GM12865 (cell line): Measurements from ENCODE around the gene PLCL2.
A peak's percentile ranks its signal among the peaks of the same experiment; 100 is the strongest.

Experiments
- DNase-seq: peaks from one replicate; pipeline ENCODE4 v3.0.0; 2010; ENCODE audit warnings: low read depth
- H3K4me3 ChIP-seq: 2 replicates; pipeline ENCODE4 v1.5.1; 2011; ENCODE audit warnings: mild to moderate bottlenecking, low read depth, low read length, control low read depth
- TF ChIP-seq, protein P1 (sequence below): IDR thresholded peaks from 2 replicates; pipeline ENCODE4 v1.5.1; 2011; ENCODE audit warnings: low read length, control low read depth, low read depth, inconsistent platforms; ENCODE audit not compliant: insufficient read depth; ENCODE audit errors: missing control alignments

PLCL2 gene

DNA sequence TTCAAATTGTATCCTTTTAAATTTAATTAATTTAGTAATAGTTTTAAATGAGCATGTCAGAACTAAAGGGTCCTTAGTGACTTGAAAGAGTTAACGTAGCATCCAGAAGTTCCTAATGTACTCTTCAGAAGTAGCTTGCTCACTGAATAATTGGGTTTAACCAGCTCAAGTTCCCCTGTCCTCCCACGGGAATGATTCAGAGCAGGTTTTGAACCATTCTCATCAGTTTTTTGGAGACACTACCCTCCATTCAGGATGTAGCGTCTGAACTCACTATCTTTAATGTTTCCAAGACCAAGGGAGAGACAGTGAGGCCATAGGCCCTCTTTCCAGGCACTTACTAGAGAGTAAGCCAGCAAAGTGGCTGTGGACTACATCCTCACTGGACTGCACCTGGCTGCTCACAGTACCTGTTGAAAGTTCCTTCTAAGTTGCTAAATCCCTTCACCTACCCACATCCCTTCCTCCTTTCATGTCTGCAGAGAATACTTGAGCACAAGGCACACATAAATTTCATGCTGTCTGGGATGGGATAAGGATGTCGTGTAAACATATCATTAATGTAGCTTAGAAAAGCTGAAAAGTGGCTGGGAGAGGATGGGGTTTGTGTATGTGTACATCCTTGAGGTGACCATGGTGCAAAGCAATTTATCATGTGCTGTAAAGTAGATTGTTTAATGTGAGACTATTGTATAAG is 146.3 kb downstream of the PLCL2 start:
- TF ChIP-seq, protein P1, sequence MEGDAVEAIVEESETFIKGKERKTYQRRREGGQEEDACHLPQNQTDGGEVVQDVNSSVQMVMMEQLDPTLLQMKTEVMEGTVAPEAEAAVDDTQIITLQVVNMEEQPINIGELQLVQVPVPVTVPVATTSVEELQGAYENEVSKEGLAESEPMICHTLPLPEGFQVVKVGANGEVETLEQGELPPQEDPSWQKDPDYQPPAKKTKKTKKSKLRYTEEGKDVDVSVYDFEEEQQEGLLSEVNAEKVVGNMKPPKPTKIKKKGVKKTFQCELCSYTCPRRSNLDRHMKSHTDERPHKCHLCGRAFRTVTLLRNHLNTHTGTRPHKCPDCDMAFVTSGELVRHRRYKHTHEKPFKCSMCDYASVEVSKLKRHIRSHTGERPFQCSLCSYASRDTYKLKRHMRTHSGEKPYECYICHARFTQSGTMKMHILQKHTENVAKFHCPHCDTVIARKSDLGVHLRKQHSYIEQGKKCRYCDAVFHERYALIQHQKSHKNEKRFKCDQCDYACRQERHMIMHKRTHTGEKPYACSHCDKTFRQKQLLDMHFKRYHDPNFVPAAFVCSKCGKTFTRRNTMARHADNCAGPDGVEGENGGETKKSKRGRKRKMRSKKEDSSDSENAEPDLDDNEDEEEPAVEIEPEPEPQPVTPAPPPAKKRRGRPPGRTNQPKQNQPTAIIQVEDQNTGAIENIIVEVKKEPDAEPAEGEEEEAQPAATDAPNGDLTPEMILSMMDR: no peak
- DNase-seq: no peak
- no peak overlapping the region for H3K4me3 ChIP-seq

DNA sequence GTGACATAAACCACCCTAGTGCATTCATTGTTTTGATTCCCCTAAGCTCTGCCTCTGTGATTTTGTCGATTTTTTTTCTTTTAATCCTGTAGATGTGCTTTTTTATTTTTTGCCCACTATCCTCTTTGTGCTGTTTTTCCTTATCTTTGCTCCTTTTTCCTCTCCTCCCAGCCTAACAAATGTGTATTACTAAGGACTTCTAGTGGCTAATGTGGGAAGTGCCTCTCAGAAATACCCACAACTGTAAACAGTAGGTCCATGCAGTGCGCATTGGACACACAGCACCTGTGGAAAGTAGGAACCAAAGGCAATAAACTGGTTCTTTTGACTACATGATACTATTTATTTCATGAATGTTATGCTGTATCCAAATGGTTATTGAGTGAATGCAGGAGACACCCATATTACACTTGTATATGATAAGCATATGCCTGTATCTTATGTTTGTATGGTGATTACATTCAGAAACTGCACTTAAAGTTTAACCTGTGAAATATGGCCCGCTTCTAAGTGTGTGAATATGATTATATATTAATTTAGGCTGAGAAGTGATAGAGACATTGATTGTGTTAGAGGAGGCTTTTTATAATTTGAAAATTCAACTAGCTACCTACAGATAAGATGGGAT is 147.8 kb downstream of the PLCL2 start:
- TF ChIP-seq, protein P1: peak; percentile 34
- peak; percentile 32 for DNase-seq
- H3K4me3 ChIP-seq: no peak overlapping the region

DNA sequence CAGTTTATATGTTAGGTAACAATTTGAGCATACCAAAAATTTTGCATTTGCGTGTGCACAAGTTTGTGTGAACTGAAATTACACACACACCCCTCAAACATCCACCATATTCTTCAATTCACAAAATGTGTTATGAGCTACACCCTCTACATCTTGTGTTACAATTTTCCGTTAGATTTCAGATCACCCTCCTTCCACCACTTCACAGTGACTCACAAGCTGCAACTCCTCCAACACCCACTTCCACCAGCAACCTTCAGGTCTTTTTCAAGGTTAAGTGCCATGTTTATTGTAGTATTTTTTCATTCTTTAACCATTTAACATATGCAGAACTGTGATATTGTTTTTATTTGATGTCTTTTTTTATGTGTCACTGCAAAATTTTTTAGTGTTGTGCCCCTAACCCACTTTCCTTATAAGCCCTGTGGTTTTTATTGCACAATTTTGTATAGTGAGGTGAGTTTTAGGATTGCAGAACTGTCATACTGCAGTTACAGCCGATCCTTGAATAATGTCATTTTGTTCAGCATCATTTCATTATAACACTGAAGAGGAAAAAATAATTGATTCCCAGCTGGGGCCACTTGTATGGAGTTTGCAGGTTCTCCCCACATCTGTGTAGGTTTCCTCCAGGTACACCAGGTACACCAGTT is 148.9 kb downstream of the PLCL2 start:
- TF ChIP-seq, protein P1: no peak
- H3K4me3 ChIP-seq: no peak overlapping the region
- no peak for DNase-seq

DNA sequence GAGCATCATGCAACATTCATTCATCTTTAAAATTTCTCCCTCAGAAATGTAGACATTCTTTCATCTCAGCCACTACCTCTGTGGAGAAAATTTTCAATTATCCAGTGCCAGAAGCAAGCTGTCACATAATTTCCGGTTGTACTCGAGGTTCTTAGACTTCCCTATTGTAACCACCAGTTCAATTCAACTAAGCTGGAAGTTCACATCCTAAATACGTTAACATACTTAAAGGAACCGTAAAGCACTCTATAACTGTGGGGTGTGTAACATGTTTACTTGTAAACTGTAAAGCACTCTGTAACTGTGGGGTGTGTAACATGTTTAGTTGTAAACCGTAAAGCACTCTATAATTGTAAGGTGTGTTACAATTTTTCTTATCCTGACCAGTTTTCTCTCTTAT is 150.3 kb downstream of the PLCL2 start:
- no peak overlapping the region for H3K4me3 ChIP-seq
- TF ChIP-seq, protein P1: no peak
- no peak for DNase-seq

DNA sequence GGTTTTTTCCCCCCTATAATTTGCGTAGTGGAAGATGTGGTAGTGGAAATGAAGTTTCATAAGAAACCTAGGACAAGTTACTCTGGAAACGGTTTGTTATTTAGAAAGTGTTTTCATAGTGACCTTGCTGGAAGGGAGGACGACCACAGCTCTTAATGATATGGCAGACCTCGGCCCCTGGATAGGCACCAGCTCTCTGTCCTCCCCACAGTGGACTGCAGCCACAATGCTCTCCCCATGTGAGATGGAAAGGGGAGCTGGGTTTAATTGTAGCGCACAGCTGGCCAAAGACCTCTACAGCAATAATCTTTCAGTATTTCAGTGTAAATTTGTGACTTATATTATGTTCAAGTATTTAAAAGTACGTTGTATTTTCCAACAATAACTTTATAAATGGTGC is 151.2 kb downstream of the PLCL2 start:
- no peak overlapping the region for H3K4me3 ChIP-seq
- DNase-seq: no peak
- TF ChIP-seq, protein P1: no peak

DNA sequence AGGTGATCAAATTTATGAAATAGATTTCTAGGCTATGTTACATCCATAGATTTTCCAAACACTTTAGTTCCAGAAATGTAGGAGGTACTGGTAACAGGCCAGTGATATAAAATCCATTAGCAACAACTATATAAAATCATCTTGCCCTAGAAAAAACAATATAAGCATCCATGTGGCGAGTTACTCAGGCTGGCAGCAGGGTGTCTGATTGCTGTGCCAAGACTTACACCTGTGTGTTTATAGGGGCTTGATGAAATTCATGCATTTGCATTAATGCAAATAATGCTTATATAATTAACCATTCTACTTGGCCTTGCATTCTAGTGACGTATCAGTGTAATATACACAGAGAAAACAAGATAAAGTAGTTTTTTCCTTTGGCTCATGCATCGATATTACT is 153.4 kb downstream of the PLCL2 start:
- no peak overlapping the region for H3K4me3 ChIP-seq
- no peak for DNase-seq
- TF ChIP-seq, protein P1: no peak
